Endodermal cell (in vitro differentiated cells): ENCODE data around the gene DEPDC7. TPM values are rescaled to one million over a fixed set of nuclear protein-coding genes. Genes with fewer than 3 reads are reported as not detected.

Experiments
- DNase-seq: peaks from one replicate; pipeline ENCODE4 v3.0.0-alpha.2; 2017
- H3K27ac ChIP-seq: 2 replicates; pipeline ENCODE4 v1.5.1; 2013; ENCODE audit warnings: mild to moderate bottlenecking, low read depth, low read length, moderate library complexity
- H3K27me3 ChIP-seq: 2 replicates; pipeline ENCODE4 v1.6.1; 2013; ENCODE audit warnings: mild to moderate bottlenecking, low read length, moderate library complexity; ENCODE audit not compliant: insufficient read depth, control insufficient read depth, poor library complexity, severe bottlenecking
- H3K36me3 ChIP-seq: 2 replicates; pipeline ENCODE4 v1.7.0; 2013; ENCODE audit warnings: mild to moderate bottlenecking, low read length, moderate library complexity; ENCODE audit not compliant: control insufficient read depth, insufficient read depth
- H3K4me1 ChIP-seq: one replicate; pipeline ENCODE4 v1.7.0; 2013; ENCODE audit warnings: low read length; ENCODE audit not compliant: control insufficient read depth, insufficient read depth
- H3K4me3 ChIP-seq: 2 replicates; pipeline ENCODE4 v1.5.1; 2013; ENCODE audit warnings: mild to moderate bottlenecking, low read length, moderate library complexity
- H3K9ac ChIP-seq: 2 replicates; pipeline ENCODE4 v1.6.1; 2013; ENCODE audit warnings: mild to moderate bottlenecking, low read length, moderate library complexity; ENCODE audit not compliant: poor library complexity, severe bottlenecking; ENCODE audit errors: extremely low read depth
- H3K9me3 ChIP-seq: 2 replicates; pipeline ENCODE4 v1.6.1; 2013; ENCODE audit warnings: mild to moderate bottlenecking, low read length, moderate library complexity; ENCODE audit not compliant: control insufficient read depth
- H3K27ac Mint-ChIP-seq: 2 replicates; pipeline ENCODE4 v1.8.0; 2020; ENCODE audit warnings: mixed read lengths
- H3K27me3 Mint-ChIP-seq: 2 replicates; pipeline ENCODE4 v1.8.0; 2021; ENCODE audit warnings: mild to moderate bottlenecking, mixed read lengths; ENCODE audit not compliant: insufficient read depth
- H3K36me3 Mint-ChIP-seq: 2 replicates; pipeline ENCODE4 v1.8.0; 2020; ENCODE audit warnings: low read depth, mixed read lengths
- H3K4me1 Mint-ChIP-seq: 2 replicates; pipeline ENCODE4 v1.8.0; 2020; ENCODE audit warnings: mixed read lengths
- H3K4me3 Mint-ChIP-seq: 2 replicates; pipeline ENCODE4 v1.8.0; 2020; ENCODE audit warnings: mild to moderate bottlenecking, moderate library complexity, mixed read lengths
- H3K9me3 Mint-ChIP-seq: 2 replicates; pipeline ENCODE4 v1.8.0; 2020; ENCODE audit warnings: mild to moderate bottlenecking, mixed read lengths
- CTCF ChIP-seq: fragments of 200-600 bp; sonication (generic); conservative IDR thresholded peaks from 2 replicates; pipeline ENCODE4 v1.5.0; 2021; ENCODE audit warnings: antibody characterized with exemption, mild to moderate bottlenecking
- WGBS, 2 experiments: methylation state at CpG; one replicate each; pipeline versions ENCODE4 v1.1.5 to v1.1.7; 2013; ENCODE audit warnings: missing lambda C conversion rate in 2 of 2, mixed read lengths in 1 of 2; ENCODE audit not compliant: insufficient coverage in 1 of 2, insufficient read length in 1 of 2; 5-methylcytosine and 5-hydroxymethylcytosine counted together
- total RNA-seq, 2 donors: library from RNA; stranded (reverse); fragmentation: NEBNext Ultra II Directional in 1 of 2; extraction: Animal tissue kit (Norgen Biotek cat#: 25700) in 1 of 2; gene quantifications; 2 replicates in 1 of 2; 3 replicates in 1 of 2; pipeline ENCODE4 v1.2.1, GENCODE V29; 2021

The DEPDC7 gene
- total RNA-seq, 2 donors from 2014 or later: 7.7 to 11.4 TPM

GRCh38 chr11:32985600-32985999 lies 30.1 kb upstream of the DEPDC7 start:
- WGBS, 2 experiments: 96 to 100% methylated on average over 1 to 5 of the region's 5 CpGs
- H3K4me3 ChIP-seq: no peak overlapping the region

DNA sequence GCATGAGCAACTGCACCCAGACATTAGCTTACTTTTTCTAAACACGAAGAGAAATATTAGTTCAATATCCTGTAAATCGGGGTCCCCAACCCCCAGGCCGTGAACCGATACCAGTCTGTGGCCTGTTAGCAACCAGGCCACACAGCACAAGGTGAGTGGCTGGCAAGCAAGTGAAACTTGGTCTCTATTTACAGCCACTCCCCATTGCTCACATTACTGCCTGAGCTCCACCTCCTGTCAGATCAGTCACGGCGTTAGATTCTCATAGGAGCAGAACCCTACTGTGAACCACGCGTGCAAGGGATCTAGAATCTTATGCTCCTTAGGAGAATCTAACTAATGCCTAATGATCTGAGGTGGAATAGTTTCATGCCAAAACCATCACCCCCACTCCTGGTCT lies 27.8 kb upstream of the DEPDC7 start:
- Histone ChIP-seq H3K9me3 (peaks cover 23% of the 10 kb centered on the region), H3K4me1 (no peaks in the 10 kb centered on the region), H3K4me3 (no peak overlapping the region), H3K27me3 (no peaks in the 10 kb centered on the region), H3K27ac (no peak overlapping the region), H3K9ac (no peak overlapping the region), H3K36me3 (no peaks in the 10 kb centered on the region)
- no peak overlapping the region for H3K27ac Mint-ChIP-seq
- no peak overlapping the region for H3K4me3 Mint-ChIP-seq
- no peak for DNase-seq
- H3K9me3 Mint-ChIP-seq: peaks cover 13% of the 10 kb centered on the region
- no peaks in the 10 kb centered on the region for H3K27me3 Mint-ChIP-seq
- peaks cover 5% of the 10 kb centered on the region for H3K4me1 Mint-ChIP-seq
- no peak for TF ChIP-seq CTCF
- WGBS, 2 experiments: 86 to 92% methylated on average over 4 to 8 of the region's 8 CpGs
- H3K36me3 Mint-ChIP-seq: no peaks in the 10 kb centered on the region

More at GRCh38 chr11:32985600-32985999, 30.1 kb upstream of the DEPDC7 start:
- Mint-ChIP-seq H3K27ac (no peak overlapping the region), H3K4me3 (no peak overlapping the region), H3K9me3 (no peaks in the 10 kb centered on the region), H3K4me1 (peaks cover 12% of the 10 kb centered on the region), H3K27me3 (no peaks in the 10 kb centered on the region), H3K36me3 (no peaks in the 10 kb centered on the region)
- no peak for TF ChIP-seq CTCF
- peaks cover 5% of the 10 kb centered on the region for H3K9me3 ChIP-seq
- H3K27ac ChIP-seq: no peak overlapping the region
- no peaks in the 10 kb centered on the region for H3K36me3 ChIP-seq
- H3K9ac ChIP-seq: no peak overlapping the region
- no peaks in the 10 kb centered on the region for H3K4me1 ChIP-seq
- no peaks in the 10 kb centered on the region for H3K27me3 ChIP-seq
- no peak for DNase-seq

DNA sequence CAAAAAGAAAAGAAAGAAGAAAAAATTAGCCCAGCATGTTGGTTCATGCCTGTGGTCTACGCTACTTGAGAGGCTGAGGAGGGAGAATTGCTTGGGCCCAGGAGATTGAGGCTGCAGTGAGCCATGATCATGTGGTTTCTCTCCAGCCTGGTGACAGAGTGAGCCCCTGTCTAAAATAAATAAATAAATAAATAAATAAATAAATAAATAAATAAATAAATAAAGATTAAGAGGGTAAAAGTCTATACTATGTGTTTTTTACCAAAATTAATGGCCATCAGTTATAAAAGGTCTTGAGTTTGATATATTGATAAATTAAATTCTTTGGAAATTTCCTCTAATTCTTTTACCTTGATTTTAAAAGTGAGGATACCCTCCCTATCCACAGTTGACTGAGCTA lies 25.2 kb upstream of the DEPDC7 start:
- no peak for DNase-seq
- H3K36me3 Mint-ChIP-seq: no peaks in the 10 kb centered on the region
- no peaks in the 10 kb centered on the region for H3K4me1 ChIP-seq
- no peak overlapping the region for H3K27ac Mint-ChIP-seq
- no peak overlapping the region for H3K27ac ChIP-seq
- no peak overlapping the region for H3K4me3 ChIP-seq
- 0% methylated on average over 1 of the region's 1 CpG for WGBS, 2 experiments
- H3K9ac ChIP-seq: no peak overlapping the region
- peaks cover 4% of the 10 kb centered on the region for H3K4me1 Mint-ChIP-seq
- H3K9me3 Mint-ChIP-seq: peaks cover 20% of the 10 kb centered on the region
- no peaks in the 10 kb centered on the region for H3K36me3 ChIP-seq
- TF ChIP-seq CTCF: no peak
- no peak overlapping the region for H3K4me3 Mint-ChIP-seq
- peaks cover 6% of the 10 kb centered on the region for H3K27me3 Mint-ChIP-seq
- peaks cover 30% of the 10 kb centered on the region for H3K9me3 ChIP-seq
- H3K27me3 ChIP-seq: no peaks in the 10 kb centered on the region
